Fibroblast of lung (primary cell): ENCODE results near the gene IL36A. TPM values are rescaled to one million over a fixed set of nuclear protein-coding genes. Genes with fewer than 3 reads are reported as not detected.

Experiments
- DNase-seq, 2 donors: peaks; one replicate each; pipeline versions ENCODE4 v3.0.0 to v3.0.0-alpha.2; 2010; ENCODE audit warnings: low read depth in 2 of 2
- H2AFZ ChIP-seq: 2 replicates; pipeline ENCODE4 v1.5.1; 2012; ENCODE audit warnings: low read length, control low read depth, inconsistent platforms
- H3K27ac ChIP-seq: 2 replicates; pipeline ENCODE4 v1.5.1; 2011; ENCODE audit warnings: low read length, control low read depth; ENCODE audit not compliant: insufficient read depth
- H3K27me3 ChIP-seq: 2 replicates; pipeline ENCODE4 v1.5.1; 2011; ENCODE audit warnings: mild to moderate bottlenecking, low read length; ENCODE audit not compliant: control insufficient read depth, insufficient read depth
- H3K36me3 ChIP-seq: 2 replicates; pipeline ENCODE4 v1.5.1; 2011; ENCODE audit warnings: low read length; ENCODE audit not compliant: control insufficient read depth, insufficient read depth
- H3K4me1 ChIP-seq: 2 replicates; pipeline ENCODE4 v1.5.1; 2011; ENCODE audit warnings: low read length; ENCODE audit not compliant: control insufficient read depth, insufficient read depth; ENCODE audit errors: extremely low read depth
- H3K4me2 ChIP-seq: 2 replicates; pipeline ENCODE4 v1.5.1; 2011; ENCODE audit warnings: low read length, control low read depth; ENCODE audit not compliant: insufficient read depth; ENCODE audit errors: extremely low read depth
- H3K4me3 ChIP-seq, 4 experiments: fragments of 200-600 bp in 1 of 4; sonication (generic) in 1 of 4; replicated peaks in 1 of 4; 2 replicates each; pipeline ENCODE4 v1.5.1; 2011 to 2016; ENCODE audit warnings: low read length in 4 of 4, low read depth in 3 of 4, mild to moderate bottlenecking in 3 of 4, control low read depth in 2 of 4, inconsistent platforms in 1 of 4, mixed read lengths in 1 of 4; ENCODE audit not compliant: insufficient read depth in 1 of 4; ENCODE audit errors: control extremely low read depth in 1 of 4
- H3K79me2 ChIP-seq: 2 replicates; pipeline ENCODE4 v1.5.1; 2012; ENCODE audit warnings: mild to moderate bottlenecking, low read length, inconsistent platforms; ENCODE audit not compliant: control insufficient read depth, insufficient read depth
- H3K9ac ChIP-seq: 2 replicates; pipeline ENCODE4 v1.5.1; 2011; ENCODE audit warnings: mild to moderate bottlenecking, low read length, control low read depth; ENCODE audit not compliant: insufficient read depth
- H3K9me3 ChIP-seq: 2 replicates; pipeline ENCODE4 v1.5.1; 2012; ENCODE audit warnings: low read depth, low read length; ENCODE audit not compliant: control insufficient read depth, insufficient read depth
- H4K20me1 ChIP-seq: 2 replicates; pipeline ENCODE4 v1.5.1; 2011; ENCODE audit warnings: low read length; ENCODE audit not compliant: control insufficient read depth, insufficient read depth; ENCODE audit errors: extremely low read depth
- CTCF ChIP-seq, 2 donors: IDR thresholded peaks in 1 of 2; conservative IDR thresholded peaks in 1 of 2; 1 replicate in 1 of 2; 2 replicates in 1 of 2; pipeline ENCODE4 v1.5.1; 2011 to 2012; ENCODE audit warnings: low read length in 2 of 2, control low read depth in 1 of 2, inconsistent platforms in 1 of 2, low read depth in 1 of 2, mild to moderate bottlenecking in 1 of 2
- EZH2 ChIP-seq: IDR thresholded peaks from 2 replicates; pipeline ENCODE4 v1.5.1; 2012; ENCODE audit warnings: low read length, control low read depth, mild to moderate bottlenecking; ENCODE audit errors: missing control alignments
- polyA plus RNA-seq, 2 donors: library from polyadenylated mRNA; depleted of rRNA in 1 of 2; stranded (reverse) in 1 of 2; unstranded in 1 of 2; fragments of >200 nt; gene quantifications; 2 replicates each; pipeline ENCODE4 v1.2.1, GENCODE V29; 2011 to 2012; ENCODE audit warnings: missing spikeins in 1 of 2
- total RNA-seq: library from RNA; depleted of rRNA; stranded (reverse); fragments of >200 nt; gene quantifications from 2 replicates; pipeline ENCODE4 v1.2.1, GENCODE V29; 2014

IL36A gene
- total and polyA plus RNA-seq, 2 donors (not counting 1 experiment from before 2014, with no cell fraction given): not detected

- Histone ChIP-seq H3K9ac (no peak overlapping the region), H3K27ac (no peak overlapping the region), H3K9me3 (no peaks in the 10 kb centered on the region), H3K4me1 (no peaks in the 10 kb centered on the region), H3K36me3 (no peaks in the 10 kb centered on the region), H2AFZ (no peak overlapping the region), H3K4me2 (no peak overlapping the region), H3K79me2 (no peaks in the 10 kb centered on the region), H4K20me1 (no peaks in the 10 kb centered on the region), H3K4me3 (no peak overlapping the region), H3K27me3 (peaks cover 2% of the 10 kb centered on the region)
- no peak for DNase-seq
- no peak for TF ChIP-seq EZH2
Observed at GRCh38 chr2:113011108-113011507, 5.8 kb downstream of the IL36A start.

GRCh38 chr2:113012436-113013335, 7.4 kb downstream of the IL36A start:
- no peak for TF ChIP-seq EZH2
- no peak for TF ChIP-seq CTCF (conservative IDR thresholded peaks at IDR 0.05 in 1 of 2, IDR thresholded peaks at IDR 0.05 in 1 of 2; ENCODE audit: low read depth in 1 of 2, low read length in 2 of 2)
- Histone ChIP-seq H2AFZ (no peak overlapping the region), H3K79me2 (no peaks in the 10 kb centered on the region), H4K20me1 (no peaks in the 10 kb centered on the region), H3K27ac (no peak overlapping the region), H3K4me2 (no peak overlapping the region), H3K27me3 (peaks cover 2% of the 10 kb centered on the region), H3K9me3 (no peaks in the 10 kb centered on the region), H3K4me1 (no peaks in the 10 kb centered on the region), H3K4me3 (no peak overlapping the region), H3K36me3 (no peaks in the 10 kb centered on the region), H3K9ac (no peak overlapping the region)
- peak in 1 of 2 donors; percentile 74 for DNase-seq

GRCh38 chr2:113013336-113013661, 8.0 kb downstream of the IL36A start:
- no peaks in the 10 kb centered on the region for H3K4me1 ChIP-seq
- H3K4me3 ChIP-seq: no peak overlapping the region
- no peak overlapping the region for H3K9ac ChIP-seq
- H3K9me3 ChIP-seq: no peaks in the 10 kb centered on the region
- H2AFZ ChIP-seq: no peak overlapping the region
- no peaks in the 10 kb centered on the region for H3K79me2 ChIP-seq
- TF ChIP-seq CTCF (conservative IDR thresholded peaks at IDR 0.05 in 1 of 2, IDR thresholded peaks at IDR 0.05 in 1 of 2; ENCODE audit: low read depth in 1 of 2, low read length in 2 of 2) (no peak), EZH2 (no peak)
- H3K36me3 ChIP-seq: no peaks in the 10 kb centered on the region
- peaks cover 5% of the 10 kb centered on the region for H3K27me3 ChIP-seq
- no peaks in the 10 kb centered on the region for H4K20me1 ChIP-seq
- no peak overlapping the region for H3K27ac ChIP-seq
- H3K4me2 ChIP-seq: no peak overlapping the region
- DNase-seq: no peak
